ENCODE data around the gene PEX3.

DNA sequence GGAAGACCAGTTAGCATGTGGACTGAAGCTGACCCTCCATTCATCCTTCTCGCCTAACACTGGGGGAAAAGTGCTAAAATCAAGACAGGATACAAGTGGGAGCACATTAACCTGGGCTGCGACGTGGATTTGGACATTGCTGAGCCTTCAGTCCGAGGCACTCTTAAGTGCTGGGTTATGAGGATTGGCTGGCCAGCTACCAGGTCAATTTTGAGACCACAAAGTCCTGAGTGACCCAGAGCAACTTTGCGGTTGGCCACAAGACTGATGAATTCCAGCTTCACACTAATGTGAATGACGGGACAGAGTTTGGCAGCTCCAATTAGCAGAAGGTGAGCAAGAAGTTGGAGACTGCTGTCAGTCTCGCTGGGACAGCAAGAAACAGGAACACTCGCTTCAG, 40.2 kb downstream of the PEX3 start:
- TF ChIP-seq, protein P1, sequence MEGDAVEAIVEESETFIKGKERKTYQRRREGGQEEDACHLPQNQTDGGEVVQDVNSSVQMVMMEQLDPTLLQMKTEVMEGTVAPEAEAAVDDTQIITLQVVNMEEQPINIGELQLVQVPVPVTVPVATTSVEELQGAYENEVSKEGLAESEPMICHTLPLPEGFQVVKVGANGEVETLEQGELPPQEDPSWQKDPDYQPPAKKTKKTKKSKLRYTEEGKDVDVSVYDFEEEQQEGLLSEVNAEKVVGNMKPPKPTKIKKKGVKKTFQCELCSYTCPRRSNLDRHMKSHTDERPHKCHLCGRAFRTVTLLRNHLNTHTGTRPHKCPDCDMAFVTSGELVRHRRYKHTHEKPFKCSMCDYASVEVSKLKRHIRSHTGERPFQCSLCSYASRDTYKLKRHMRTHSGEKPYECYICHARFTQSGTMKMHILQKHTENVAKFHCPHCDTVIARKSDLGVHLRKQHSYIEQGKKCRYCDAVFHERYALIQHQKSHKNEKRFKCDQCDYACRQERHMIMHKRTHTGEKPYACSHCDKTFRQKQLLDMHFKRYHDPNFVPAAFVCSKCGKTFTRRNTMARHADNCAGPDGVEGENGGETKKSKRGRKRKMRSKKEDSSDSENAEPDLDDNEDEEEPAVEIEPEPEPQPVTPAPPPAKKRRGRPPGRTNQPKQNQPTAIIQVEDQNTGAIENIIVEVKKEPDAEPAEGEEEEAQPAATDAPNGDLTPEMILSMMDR (IDR thresholded peaks at IDR 0.05), result no peak
- TF ChIP-seq EP300 (IDR thresholded peaks at IDR 0.05) (no peak), POLR2A (IDR thresholded peaks at IDR 0.05) (no peak)

All from ovary (tissue), 3 donors.